Thyroid gland (tissue), 4 donors: Measurements from ENCODE around the gene PANX2. TPM values are rescaled to one million over a fixed set of nuclear protein-coding genes. Genes with fewer than 3 reads are reported as not detected.

Experiments
- DNase-seq, 2 donors: peaks; one replicate each; pipeline ENCODE4 v3.0.0-alpha.2; 2019
- H3K27ac ChIP-seq, 3 donors: fragments of 200-600 bp; sonication (generic); 1 replicate in 2 of 3; 2 replicates in 1 of 3; pipeline ENCODE4 v1.5.1; 2016 to 2019; ENCODE audit warnings: mild to moderate bottlenecking in 1 of 3, moderate library complexity in 1 of 3
- H3K27me3 ChIP-seq: fragments of 200-600 bp; sonication (generic); one replicate; pipeline ENCODE4 v1.5.1; 2019
- H3K36me3 ChIP-seq, 2 donors: fragments of 200-600 bp; sonication (generic); one replicate each; pipeline ENCODE4 v1.5.1; 2016 to 2019
- H3K4me1 ChIP-seq, 2 donors: fragments of 200-600 bp; sonication (generic); one replicate each; pipeline ENCODE4 v1.5.1; 2017 to 2019
- H3K4me3 ChIP-seq, 3 donors: fragments of 200-600 bp; sonication (generic); replicated peaks in 1 of 3; 1 replicate in 2 of 3; 2 replicates in 1 of 3; pipeline ENCODE4 v1.5.1; 2016; ENCODE audit warnings: mild to moderate bottlenecking in 1 of 3
- H3K9me3 ChIP-seq: fragments of 200-600 bp; sonication (generic); one replicate; pipeline ENCODE4 v1.5.1; 2017
- CTCF ChIP-seq, 6 experiments: fragments of 200-600 bp in 3 of 6; fragments of 450-650 bp in 3 of 6; sonication (generic) in 3 of 6; IDR thresholded peaks; one replicate each; pipeline ENCODE4 v1.5.1; 2016 to 2019; ENCODE audit warnings: antibody characterized with exemption in 6 of 6, mild to moderate bottlenecking in 2 of 6, inconsistent platforms in 1 of 6, moderate library complexity in 1 of 6
- POLR2A ChIP-seq, 2 donors: fragments of 450-650 bp; IDR thresholded peaks; one replicate each; pipeline ENCODE4 v1.6.1; 2017; ENCODE audit warnings: antibody characterized with exemption in 2 of 2, mild to moderate bottlenecking in 2 of 2, moderate library complexity in 1 of 2
- WGBS, 2 donors: methylation state at CpG; one replicate each; pipeline ENCODE4 v1.1.5; 2017; 5-methylcytosine and 5-hydroxymethylcytosine counted together
- intact Hi-C: fragments of 100-400 bp; cut with DNase I; formaldehyde crosslinking; loops from one replicate; pipeline ENCODE4 v1.15.1; 2023
- total RNA-seq, 4 donors: library from RNA; depleted of rRNA; stranded (reverse); fragments of >200 nt; gene quantifications; one replicate each; pipeline ENCODE4 v1.2.3, GENCODE V29; 2016

The PANX2 gene
- total RNA-seq, 4 donors from 2014 or later, result 9.0 to 12.1 (median 10.9) TPM

- DNase-seq, result no peak
- Histone ChIP-seq H3K36me3 (peaks cover 54 to 56% of the 10 kb centered on the region in 2 donors), H3K4me1 (peaks cover 5 to 6% of the 10 kb centered on the region in 2 donors), H3K4me3 (no peak overlapping the region), H3K27ac (no peak overlapping the region), H3K27me3 (no peaks in the 10 kb centered on the region), H3K9me3 (no peaks in the 10 kb centered on the region)
- TF ChIP-seq CTCF (IDR thresholded peaks at IDR 0.05) (no peak), POLR2A (IDR thresholded peaks at IDR 0.05) (no peak)
- intact Hi-C loops, result loop anchor here (10.0 kb wide), 1 partner anchor 291 kb away; no protein-coding TSS in a partner anchor
- 76 to 84% methylated on average over 7 to 12 of the region's 15 CpGs for WGBS, 2 donors
Measured at GRCh38 chr22:50216055-50216683, 45.6 kb downstream of the PANX2 start.

- Histone ChIP-seq H3K27me3 (no peaks in the 10 kb centered on the region), H3K4me3 (no peak overlapping the region), H3K4me1 (peaks cover 5 to 6% of the 10 kb centered on the region in 2 donors), H3K27ac (no peak overlapping the region), H3K36me3 (peaks cover 58 to 60% of the 10 kb centered on the region in 2 donors), H3K9me3 (no peaks in the 10 kb centered on the region)
- WGBS, 2 donors, result 93 to 96% methylated on average over 5 to 29 of the region's 57 CpGs
- TF ChIP-seq CTCF (IDR thresholded peaks at IDR 0.05) (no peak), POLR2A (IDR thresholded peaks at IDR 0.05) (no peak)
- intact Hi-C loops, result loop anchor here (10.0 kb wide), 1 partner anchor 292 kb away; no protein-coding TSS in a partner anchor
- no peak for DNase-seq
Measured at GRCh38 chr22:50216684-50217520, 46.4 kb downstream of the PANX2 start.

- Histone ChIP-seq H3K27me3 (no peaks in the 10 kb centered on the region), H3K4me3 (no peak overlapping the region), H3K36me3 (peaks cover 53 to 58% of the 10 kb centered on the region in 2 donors), H3K4me1 (peaks cover 5 to 6% of the 10 kb centered on the region in 2 donors), H3K27ac (no peak overlapping the region), H3K9me3 (no peaks in the 10 kb centered on the region)
- DNase-seq, result no peak
- TF ChIP-seq POLR2A (IDR thresholded peaks at IDR 0.05) (no peak), CTCF (IDR thresholded peaks at IDR 0.05) (no peak)
- 80 to 90% methylated on average over 2 to 12 of the region's 21 CpGs for WGBS, 2 donors
- intact Hi-C loops, result loop anchor here (10.0 kb wide), 1 partner anchor 293 kb away; no protein-coding TSS in a partner anchor
Measured at GRCh38 chr22:50217543-50218152, 47.1 kb downstream of the PANX2 start.

GRCh38 chr22:50218153-50218995, 47.8 kb downstream of the PANX2 start:
- no peaks in the 10 kb centered on the region for H3K9me3 ChIP-seq
- 94 to 96% methylated on average over 26 to 35 of the region's 43 CpGs for WGBS, 2 donors
- TF ChIP-seq CTCF (IDR thresholded peaks at IDR 0.05) (no peak), POLR2A (IDR thresholded peaks at IDR 0.05) (no peak)
- peaks cover 5 to 6% of the 10 kb centered on the region in 2 donors for H3K4me1 ChIP-seq
- H3K27me3 ChIP-seq, result no peaks in the 10 kb centered on the region
- intact Hi-C loops, result loop anchor here (10.0 kb wide), 1 partner anchor 294 kb away; no protein-coding TSS in a partner anchor
- no peak for DNase-seq
- peaks cover 53 to 65% of the 10 kb centered on the region in 2 donors for H3K36me3 ChIP-seq
- no peak overlapping the region for H3K27ac ChIP-seq
- H3K4me3 ChIP-seq, result no peak overlapping the region
